Stimulated activated CD4-positive, alpha-beta T cell treated with anti-CD3 and anti-CD28 coated beads, Interleukin-15, amount 100 ng/mL, for 24 hours (primary cell): ENCODE results near the gene UVSSA.

Source experiments
- DNase-seq: peaks from one replicate; pipeline ENCODE4 v3.0.0-alpha.2; 2020

The UVSSA gene

GRCh38 chr4:1346781-1347409 is at the start of gene UVSSA:
Gene UVSSA (plus strand): TSS chr4:1347208. CDS start chr4:1348092, 884 bp downstream.
- DNase-seq, result peak; percentile 100

- DNase-seq, result no peak
Observed at GRCh38 chr4:1297456-1298325, 49.3 kb upstream of the UVSSA start.

- DNase-seq, result no peak
Observed at GRCh38 chr4:1298461-1298860, 48.5 kb upstream of the UVSSA start.

GRCh38 chr4:1299301-1299860 is 47.6 kb upstream of the UVSSA start:
- no peak for DNase-seq

- peak; percentile 48 for DNase-seq
Observed at GRCh38 chr4:1300466-1301455, 46.2 kb upstream of the UVSSA start.

- DNase-seq, result no peak
Observed at GRCh38 chr4:1302159-1302558, 44.8 kb upstream of the UVSSA start.

- no peak for DNase-seq
Observed at GRCh38 chr4:1305261-1305711, 41.7 kb upstream of the UVSSA start.

- DNase-seq, result peak; percentile 63
Observed at GRCh38 chr4:1305781-1306455, 41.1 kb upstream of the UVSSA start.

GRCh38 chr4:1307951-1308735 is 38.9 kb upstream of the UVSSA start:
- DNase-seq, result no peak

- DNase-seq, result peak; percentile 75
Observed at GRCh38 chr4:1309261-1310010, 37.6 kb upstream of the UVSSA start.

- DNase-seq, result no peak
Observed at GRCh38 chr4:1310031-1310795, 36.8 kb upstream of the UVSSA start.

- DNase-seq, result no peak
Observed at GRCh38 chr4:1310796-1311631, 36.0 kb upstream of the UVSSA start.

- DNase-seq, result no peak
Observed at GRCh38 chr4:1312821-1313640, 34.0 kb upstream of the UVSSA start.

GRCh38 chr4:1315306-1315705 is 31.7 kb upstream of the UVSSA start:
- no peak for DNase-seq

GRCh38 chr4:1315836-1316536 is 31.0 kb upstream of the UVSSA start:
- DNase-seq, result no peak

GRCh38 chr4:1316537-1317168 is 30.4 kb upstream of the UVSSA start:
- DNase-seq, result no peak
